HepG2 (cell line): ENCODE results near the gene CELSR2. TPM values are rescaled to one million over a fixed set of nuclear protein-coding genes. Genes with fewer than 3 reads are reported as not detected.
A peak's percentile ranks its signal among the peaks of the same experiment; 100 is the strongest.

Experiments used
- ATAC-seq: fragments of 200-7000 bp; cut with Tn5 transposase; 3 replicates; pipeline ENCODE4 v1.9.1; 2020; ENCODE audit warnings: mild to moderate bottlenecking, moderate library complexity
- BruUV-seq: library from RNA; stranded (reverse); fragments of 400-500 nt; replicated peaks from 2 replicates; lab custom pipeline; 2021; lab: Mats Ljungman, UMichigan
- CTCF ChIA-PET: fragments of 300-600 bp; formaldehyde crosslinking; extraction: SDS; loops from one replicate; lab custom pipeline; 2021; ENCODE audit warnings: low total read pairs, inconsistent platforms, low intra/inter-chr PET ratio; lab: Yijun Ruan, JAX
- POLR2A ChIA-PET: fragments of 350-600 bp; sonication (Branson Sonifier 250); formaldehyde crosslinking; loops from one replicate; lab custom pipeline; 2020; ENCODE audit warnings: antibody characterized with exemption, inconsistent platforms; lab: Yijun Ruan, JAX
- DNase-seq: peaks from one replicate; pipeline ENCODE4 v3.0.0-alpha.2; 2015; ENCODE audit warnings: low spot score
- FAIRE-seq: peaks from 3 replicates; lab custom pipeline; 2011; peaks lifted over from hg19 to GRCh38; lab: Jason Lieb, UNC
- H2AFZ ChIP-seq: one replicate; pipeline ENCODE4 v1.6.1; 2011; ENCODE audit warnings: low read length, inconsistent platforms
- H3K27ac ChIP-seq: fragments of 300-600 bp; 3 replicates; pipeline ENCODE4 v1.8.0; 2011; ENCODE audit warnings: mixed run types, mild to moderate bottlenecking, mixed read lengths, low read length, inconsistent platforms; ENCODE audit not compliant: insufficient read depth; ENCODE audit errors: extremely low read length
- H3K27me3 ChIP-seq, 2 experiments: fragments of 200-600 bp in 1 of 2; 2 replicates in 1 of 2; 3 replicates in 1 of 2; pipeline versions ENCODE4 v1.6.0 to v1.8.0; 2011; ENCODE audit warnings: low read length in 2 of 2, mild to moderate bottlenecking in 2 of 2, moderate library complexity in 2 of 2, inconsistent platforms in 1 of 2; ENCODE audit not compliant: insufficient read depth in 2 of 2, control insufficient read depth in 1 of 2
- H3K36me3 ChIP-seq, 2 experiments: fragments of 200-600 bp in 1 of 2; replicated peaks in 1 of 2; 2 replicates in 1 of 2; 3 replicates in 1 of 2; pipeline versions ENCODE4 v1.5.1 to v1.8.0; 2011; ENCODE audit warnings: low read length in 2 of 2, inconsistent platforms in 1 of 2; ENCODE audit not compliant: insufficient read depth in 2 of 2, control insufficient read depth in 1 of 2
- H3K4me1 ChIP-seq: 2 replicates; pipeline ENCODE4 v1.5.1; 2012; ENCODE audit warnings: low read length, inconsistent platforms; ENCODE audit not compliant: insufficient read depth
- H3K4me2 ChIP-seq: 2 replicates; pipeline ENCODE4 v1.6.0; 2011; ENCODE audit warnings: low read depth, low read length, inconsistent platforms
- H3K4me3 ChIP-seq, 3 experiments: fragments of 200-600 bp in 1 of 3; sonication (generic), shearing (Covaris generic) in 1 of 3; replicated peaks in 1 of 3; 2 replicates each; pipeline ENCODE4 v1.5.1; 2011 to 2016; ENCODE audit warnings: low read length in 3 of 3, inconsistent platforms in 2 of 3, low read depth in 2 of 3, mild to moderate bottlenecking in 2 of 3, control low read depth in 1 of 3, mixed read lengths in 1 of 3; ENCODE audit not compliant: insufficient read depth in 1 of 3
- H3K79me2 ChIP-seq: one replicate; pipeline ENCODE4 v1.6.1; 2011; ENCODE audit warnings: low read length, inconsistent platforms; ENCODE audit not compliant: insufficient read depth
- H3K9ac ChIP-seq: 2 replicates; pipeline ENCODE4 v1.6.0; 2011; ENCODE audit warnings: mild to moderate bottlenecking, low read depth, low read length, inconsistent platforms; ENCODE audit not compliant: insufficient read depth
- H3K9me3 ChIP-seq: 2 replicates; pipeline ENCODE4 v1.5.1; 2012; ENCODE audit warnings: mild to moderate bottlenecking, low read length
- H4K20me1 ChIP-seq: 2 replicates; pipeline ENCODE4 v1.6.0; 2011; ENCODE audit warnings: inconsistent platforms, mild to moderate bottlenecking, low read length, moderate library complexity; ENCODE audit not compliant: insufficient read depth
- IRX3 ChIP-seq: sonication (generic); formaldehyde crosslinking; IDR thresholded peaks from 2 replicates; pipeline ENCODE4 v1.8.1; 2023; ENCODE audit warnings: mild to moderate bottlenecking, low read depth, missing genetic modification reagents, borderline replicate concordance
- ISX ChIP-seq: sonication (generic); formaldehyde crosslinking; conservative IDR thresholded peaks from 2 replicates; pipeline ENCODE4 v1.5.0; 2020; ENCODE audit warnings: missing genetic modification reagents
- JARID2 ChIP-seq: sonication (generic); formaldehyde crosslinking; IDR thresholded peaks from 2 replicates; pipeline ENCODE4 v1.8.1; 2023; ENCODE audit warnings: missing genetic modification reagents, inconsistent platforms; ENCODE audit not compliant: insufficient replicate concordance
- KLF12 ChIP-seq: sonication (generic); formaldehyde crosslinking; IDR thresholded peaks from 2 replicates; pipeline ENCODE4 v1.4.0; 2020; ENCODE audit warnings: missing genetic modification reagents, borderline replicate concordance
- NFIC ChIP-seq: IDR thresholded peaks from 2 replicates; pipeline ENCODE4 v1.6.1; 2012; ENCODE audit warnings: mild to moderate bottlenecking, low read length, inconsistent platforms
- PRMT3 ChIP-seq: sonication (generic); formaldehyde crosslinking; IDR thresholded peaks from 2 replicates; pipeline ENCODE4 v1.8.1; 2022; ENCODE audit warnings: low read depth, mild to moderate bottlenecking, moderate library complexity, missing genetic modification reagents, borderline replicate concordance
- TBL1XR1 ChIP-seq: fragments of 150-350 bp; IDR thresholded peaks from 2 replicates; pipeline ENCODE4 v1.6.1; 2014; ENCODE audit warnings: borderline replicate concordance, low read length; ENCODE audit not compliant: partially characterized antibody
- ZBTB20 ChIP-seq: sonication (generic); formaldehyde crosslinking; IDR thresholded peaks from 2 replicates; pipeline ENCODE4 v1.8.1; 2023; ENCODE audit warnings: missing genetic modification reagents, low read depth, mild to moderate bottlenecking, borderline replicate concordance
- ZNF335 ChIP-seq: sonication (generic); formaldehyde crosslinking; IDR thresholded peaks from 2 replicates; pipeline ENCODE4 v1.4.0; 2020; ENCODE audit warnings: missing genetic modification reagents
- ZSCAN9 ChIP-seq: IDR thresholded peaks from 2 replicates; pipeline ENCODE4 v1.6.1; 2016; ENCODE audit warnings: borderline replicate concordance
- WGBS: methylation state at CpG from one replicate; pipeline ENCODE4 v1.1.6; 2017; ENCODE audit warnings: low lambda C conversion rate; 5-methylcytosine and 5-hydroxymethylcytosine counted together
- in situ Hi-C: cut with HindIII; loops from 2 replicates; pipeline ENCODE4 v1.10.0; 2017; ENCODE audit warnings: low pct_unique_long_range_greater_than_20kb; ENCODE audit not compliant: extremely low pct_ligation_motif_present
- intact Hi-C: fragments of 100-400 bp; cut with micrococcal nuclease; formaldehyde crosslinking; loops from one replicate; pipeline ENCODE4 v1.10.0; 2022; ENCODE audit not compliant: unreplicated experiment
- polyA plus RNA-seq, 8 experiments: library from polyadenylated mRNA; depleted of rRNA in 3 of 8; stranded (reverse) in 7 of 8; unstranded in 1 of 8; fragments of >200 nt; fragmentation: Illumina TruSeq in 4 of 8; extraction: Trizol in 4 of 8; gene quantifications; 2 replicates each; pipeline versions ENCODE4 v1.2.1 to v1.2.3, GENCODE V29; 2011 to 2016; ENCODE audit warnings: low read depth in 4 of 8, missing spikeins in 1 of 8, mixed read lengths in 1 of 8; ENCODE audit not compliant: insufficient read depth in 1 of 8
- total RNA-seq, 5 experiments: library from RNA; depleted of rRNA; stranded (reverse); fragments of >200 nt; fragmentation: Illumina TruSeq; extraction: Trizol; gene quantifications; 2 replicates each; pipeline ENCODE4 v1.2.3, GENCODE V29; 2016; ENCODE audit warnings: low read depth in 1 of 5
- TF ChIP-seq, protein P1 (sequence below): sonication (generic); formaldehyde crosslinking; IDR thresholded peaks from 2 replicates; pipeline ENCODE4 v1.8.0; 2022; ENCODE audit warnings: mild to moderate bottlenecking, missing genetic modification reagents, borderline replicate concordance
- TF ChIP-seq, protein P2 (sequence below), 2 experiments: sonication (generic) in 1 of 2; formaldehyde crosslinking in 1 of 2; IDR thresholded peaks; 2 replicates each; pipeline versions ENCODE4 v1.6.1 to v1.9.0; 2014 to 2022; ENCODE audit warnings: antibody characterized with exemption in 1 of 2, borderline replicate concordance in 1 of 2, inconsistent platforms in 1 of 2, low read depth in 1 of 2, missing genetic modification reagents in 1 of 2

Gene CELSR2
- total and polyA plus RNA-seq, 2 of the 13 experiments (the other 11 are each of a cell fraction or from before 2014, with no cell fraction given): 4.0 to 6.6 TPM

DNA sequence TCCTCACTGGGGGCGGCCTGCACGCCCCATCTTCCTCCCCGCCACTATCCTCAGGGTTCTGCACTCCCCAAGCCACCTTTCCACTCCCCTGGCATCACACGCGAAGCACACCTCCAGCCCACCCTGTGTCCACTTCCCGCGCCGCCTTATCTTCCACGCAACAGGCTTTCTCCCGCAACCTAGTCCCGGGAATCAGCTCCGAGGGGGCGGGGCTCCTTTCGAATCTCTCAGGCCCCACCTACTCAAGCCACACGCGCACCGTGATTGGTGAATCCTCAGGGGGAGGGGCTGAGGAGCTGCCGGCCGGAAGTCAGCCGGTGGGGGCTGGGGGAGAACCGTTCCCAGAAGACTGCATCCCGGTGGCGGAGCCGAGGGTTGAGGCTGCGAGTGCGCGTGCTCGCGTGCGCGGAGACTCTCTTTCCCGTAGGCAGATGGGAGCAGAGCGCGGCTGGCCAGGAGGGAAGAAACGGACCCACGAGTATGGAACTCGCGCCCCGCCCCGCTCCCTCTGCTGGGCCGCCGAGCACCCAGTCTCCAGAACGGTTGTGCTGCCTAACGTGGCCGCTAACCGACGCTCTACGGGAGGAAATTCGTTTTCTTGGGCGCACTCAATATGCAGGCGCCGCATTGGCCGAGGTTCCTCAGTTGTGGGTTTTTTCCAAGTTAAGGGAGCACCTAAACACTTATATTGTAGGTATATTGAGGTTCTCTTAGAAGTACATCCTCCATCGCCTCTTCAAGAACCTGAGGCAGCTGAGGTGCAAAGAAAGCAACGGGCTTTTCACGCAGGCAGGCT, 33.8 kb downstream of the CELSR2 start, which contains the start of gene PSRC1:
Gene PSRC1 (minus strand): TSS at position 194 of the 796 bp plus-strand sequence.
- intact Hi-C loops: loop anchor here (1.0 to 2.0 kb wide), 4 partner anchors 8 to 110 kb away; no protein-coding TSS in a partner anchor
- Histone ChIP-seq H3K4me2 (peak within 1 kb of the TSS; percentile 89), H3K4me3 (peak within 1 kb of the TSS; percentile 75 to 99 (median 93)), H2AFZ (peak within 1 kb of the TSS; percentile 46), H3K4me1 (peaks cover 52% of the 10 kb centered on the region), H3K79me2 (peaks cover 18% of the 10 kb centered on the region), H3K9ac (peak within 1 kb of the TSS; percentile 80), H3K9me3 (no peaks in the 10 kb centered on the region), H3K27me3 (no peaks in the 10 kb centered on the region; a peak in 1 of 5 replicates), H3K27ac (peak within 1 kb of the TSS; percentile 85), H4K20me1 (no peaks in the 10 kb centered on the region), H3K36me3 (peaks cover 4 to 12% of the 10 kb centered on the region in 2 experiments; a peak in 2 of 5 replicates)
- peak; percentile 95 for ATAC-seq
- POLR2A ChIA-PET: interaction anchor here (0.6 to 2.0 kb wide), 13 partner anchors 9 to 143 kb away, joined by 3 to 28 read pairs (median 8); partner anchors contain the start of genes MYBPHL, PSMA5, SARS1 and SORT1
- in situ Hi-C loops: no loop called here
- TSS peak; percentile 96 for BruUV-seq
- peak; percentile 90 for DNase-seq
- WGBS: 1% methylated on average over 35 of the region's 56 CpGs
- CTCF ChIA-PET: interaction anchor here (1.9 kb wide), 1 partner anchor 19 kb away, joined by 8 read pairs; no protein-coding TSS in a partner anchor
- peak; percentile 92 for FAIRE-seq
- TF ChIP-seq PRMT3 (CRISPR knock-in tag) (no peak), KLF12 (CRISPR knock-in tag) (peak; percentile 65; the same call in 1 of the 2 replicates), ISX (no peak), ZSCAN9 (CRISPR knock-in tag) (peak; percentile 57; the same call in 1 of the 2 replicates), ZNF335 (CRISPR knock-in tag) (peak; percentile 54), IRX3 (CRISPR knock-in tag) (0 out of 2 replicates have a peak, but pooled peaks have one; percentile 53), JARID2 (CRISPR knock-in tag) (no peak), NFIC (no peak), TBL1XR1 (no peak), ZBTB20 (CRISPR knock-in tag) (peak; percentile 37; the same call in 1 of the 2 replicates)
- TF ChIP-seq, protein P1, sequence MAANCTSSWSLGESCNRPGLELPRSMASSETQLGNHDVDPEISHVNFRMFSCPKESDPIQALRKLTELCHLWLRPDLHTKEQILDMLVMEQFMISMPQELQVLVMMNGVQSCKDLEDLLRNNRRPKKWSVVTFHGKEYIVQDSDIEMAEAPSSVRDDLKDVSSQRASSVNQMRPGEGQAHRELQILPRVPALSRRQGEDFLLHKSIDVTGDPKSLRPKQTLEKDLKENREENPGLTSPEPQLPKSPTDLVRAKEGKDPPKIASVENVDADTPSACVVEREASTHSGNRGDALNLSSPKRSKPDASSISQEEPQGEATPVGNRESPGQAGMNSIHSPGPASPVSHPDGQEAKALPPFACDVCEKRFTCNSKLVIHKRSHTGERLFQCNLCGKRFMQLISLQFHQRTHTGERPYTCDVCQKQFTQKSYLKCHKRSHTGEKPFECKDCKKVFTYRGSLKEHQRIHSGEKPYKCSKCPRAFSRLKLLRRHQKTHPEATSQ (CRISPR knock-in tag): peak; percentile 71; the same call in 1 of the 2 replicates
- TF ChIP-seq, protein P2, sequence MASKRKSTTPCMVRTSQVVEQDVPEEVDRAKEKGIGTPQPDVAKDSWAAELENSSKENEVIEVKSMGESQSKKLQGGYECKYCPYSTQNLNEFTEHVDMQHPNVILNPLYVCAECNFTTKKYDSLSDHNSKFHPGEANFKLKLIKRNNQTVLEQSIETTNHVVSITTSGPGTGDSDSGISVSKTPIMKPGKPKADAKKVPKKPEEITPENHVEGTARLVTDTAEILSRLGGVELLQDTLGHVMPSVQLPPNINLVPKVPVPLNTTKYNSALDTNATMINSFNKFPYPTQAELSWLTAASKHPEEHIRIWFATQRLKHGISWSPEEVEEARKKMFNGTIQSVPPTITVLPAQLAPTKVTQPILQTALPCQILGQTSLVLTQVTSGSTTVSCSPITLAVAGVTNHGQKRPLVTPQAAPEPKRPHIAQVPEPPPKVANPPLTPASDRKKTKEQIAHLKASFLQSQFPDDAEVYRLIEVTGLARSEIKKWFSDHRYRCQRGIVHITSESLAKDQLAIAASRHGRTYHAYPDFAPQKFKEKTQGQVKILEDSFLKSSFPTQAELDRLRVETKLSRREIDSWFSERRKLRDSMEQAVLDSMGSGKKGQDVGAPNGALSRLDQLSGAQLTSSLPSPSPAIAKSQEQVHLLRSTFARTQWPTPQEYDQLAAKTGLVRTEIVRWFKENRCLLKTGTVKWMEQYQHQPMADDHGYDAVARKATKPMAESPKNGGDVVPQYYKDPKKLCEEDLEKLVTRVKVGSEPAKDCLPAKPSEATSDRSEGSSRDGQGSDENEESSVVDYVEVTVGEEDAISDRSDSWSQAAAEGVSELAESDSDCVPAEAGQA (IDR thresholded peaks at IDR 0.05; ENCODE audit: low read depth): peak; percentile 31; the same call in 1 of the 2 replicates
- TF ChIP-seq, protein P2 (CRISPR knock-in tag; IDR thresholded peaks at IDR 0.05; ENCODE audit: borderline replicate concordance): no peak
